Osteoblast (primary cell): ENCODE measurements around the gene HP1BP3. TPM values are rescaled to one million over a fixed set of nuclear protein-coding genes. Genes with fewer than 3 reads are reported as not detected.

Experiments used
- DNase-seq: peaks from one replicate; pipeline ENCODE4 v3.0.0; 2011; ENCODE audit warnings: low spot score, mixed read lengths; ENCODE audit not compliant: insufficient read length; ENCODE audit errors: missing footprints
- H2AFZ ChIP-seq: 2 replicates; pipeline ENCODE4 v1.6.0; 2011; ENCODE audit warnings: mild to moderate bottlenecking, low read length
- H3K27ac ChIP-seq: 2 replicates; pipeline ENCODE4 v1.5.1; 2011; ENCODE audit warnings: mild to moderate bottlenecking, low read depth, low read length, moderate library complexity
- H3K27me3 ChIP-seq: 2 replicates; pipeline ENCODE4 v1.6.0; 2012; ENCODE audit warnings: mild to moderate bottlenecking, control low read depth, inconsistent platforms, low read length, moderate library complexity; ENCODE audit not compliant: insufficient read depth
- H3K36me3 ChIP-seq: 2 replicates; pipeline ENCODE4 v1.5.1; 2011; ENCODE audit warnings: mild to moderate bottlenecking, low read length, control low read depth, moderate library complexity; ENCODE audit not compliant: insufficient read depth
- H3K4me1 ChIP-seq: 2 replicates; pipeline ENCODE4 v1.5.1; 2011; ENCODE audit warnings: mild to moderate bottlenecking, low read length, control low read depth, moderate library complexity; ENCODE audit not compliant: insufficient read depth
- H3K4me2 ChIP-seq: 2 replicates; pipeline ENCODE4 v1.6.0; 2011; ENCODE audit warnings: mild to moderate bottlenecking, low read length; ENCODE audit not compliant: insufficient read depth
- H3K4me3 ChIP-seq: fragments of 200-600 bp; sonication (generic); 3 replicates; pipeline ENCODE4 v1.5.1; 2012; ENCODE audit warnings: mild to moderate bottlenecking, low read length, inconsistent platforms; ENCODE audit not compliant: insufficient read depth
- H3K79me2 ChIP-seq: 2 replicates; pipeline ENCODE4 v1.6.0; 2012; ENCODE audit warnings: mild to moderate bottlenecking, low read length, control low read depth, inconsistent platforms; ENCODE audit not compliant: insufficient read depth
- H3K9me3 ChIP-seq: 2 replicates; pipeline ENCODE4 v1.5.1; 2011; ENCODE audit warnings: low read depth, low read length, control low read depth
- H4K20me1 ChIP-seq: 2 replicates; pipeline ENCODE4 v1.6.0; 2012; ENCODE audit warnings: mild to moderate bottlenecking, low read length, control low read depth; ENCODE audit not compliant: insufficient read depth
- total RNA-seq: library from RNA; depleted of rRNA; stranded (reverse); fragments of >200 nt; gene quantifications from 2 replicates; pipeline ENCODE4 v1.2.3, GENCODE V29; 2012
- TF ChIP-seq, protein P1 (sequence below): IDR thresholded peaks from 2 replicates; pipeline ENCODE4 v1.5.1; 2011; ENCODE audit warnings: mild to moderate bottlenecking, low read depth, low read length, moderate library complexity; ENCODE audit errors: extremely low read depth

The HP1BP3 gene
- total RNA-seq, 1 donor: 267 TPM

- H3K27ac ChIP-seq: no peak overlapping the region
- H3K4me1 ChIP-seq: no peaks in the 10 kb centered on the region
- no peak overlapping the region for H2AFZ ChIP-seq
- H3K4me3 ChIP-seq: no peak overlapping the region
- no peak for DNase-seq
- H3K9me3 ChIP-seq: no peaks in the 10 kb centered on the region
- no peaks in the 10 kb centered on the region for H4K20me1 ChIP-seq
- no peaks in the 10 kb centered on the region for H3K79me2 ChIP-seq
- no peak overlapping the region for H3K4me2 ChIP-seq
- H3K27me3 ChIP-seq: no peaks in the 10 kb centered on the region
- H3K36me3 ChIP-seq: peaks cover 24% of the 10 kb centered on the region
- TF ChIP-seq, protein P1, sequence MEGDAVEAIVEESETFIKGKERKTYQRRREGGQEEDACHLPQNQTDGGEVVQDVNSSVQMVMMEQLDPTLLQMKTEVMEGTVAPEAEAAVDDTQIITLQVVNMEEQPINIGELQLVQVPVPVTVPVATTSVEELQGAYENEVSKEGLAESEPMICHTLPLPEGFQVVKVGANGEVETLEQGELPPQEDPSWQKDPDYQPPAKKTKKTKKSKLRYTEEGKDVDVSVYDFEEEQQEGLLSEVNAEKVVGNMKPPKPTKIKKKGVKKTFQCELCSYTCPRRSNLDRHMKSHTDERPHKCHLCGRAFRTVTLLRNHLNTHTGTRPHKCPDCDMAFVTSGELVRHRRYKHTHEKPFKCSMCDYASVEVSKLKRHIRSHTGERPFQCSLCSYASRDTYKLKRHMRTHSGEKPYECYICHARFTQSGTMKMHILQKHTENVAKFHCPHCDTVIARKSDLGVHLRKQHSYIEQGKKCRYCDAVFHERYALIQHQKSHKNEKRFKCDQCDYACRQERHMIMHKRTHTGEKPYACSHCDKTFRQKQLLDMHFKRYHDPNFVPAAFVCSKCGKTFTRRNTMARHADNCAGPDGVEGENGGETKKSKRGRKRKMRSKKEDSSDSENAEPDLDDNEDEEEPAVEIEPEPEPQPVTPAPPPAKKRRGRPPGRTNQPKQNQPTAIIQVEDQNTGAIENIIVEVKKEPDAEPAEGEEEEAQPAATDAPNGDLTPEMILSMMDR: no peak
These were observed 36.7 kb upstream of the HP1BP3 start for GRCh38 chr1:20823845-20824244.

- H3K9me3 ChIP-seq: no peaks in the 10 kb centered on the region
- H3K36me3 ChIP-seq: peaks cover 22% of the 10 kb centered on the region
- no peaks in the 10 kb centered on the region for H3K79me2 ChIP-seq
- H3K4me1 ChIP-seq: no peaks in the 10 kb centered on the region
- no peaks in the 10 kb centered on the region for H3K27me3 ChIP-seq
- H3K27ac ChIP-seq: no peak overlapping the region
- TF ChIP-seq, protein P1: no peak
- no peaks in the 10 kb centered on the region for H4K20me1 ChIP-seq
- H3K4me2 ChIP-seq: no peak overlapping the region
- no peak overlapping the region for H3K4me3 ChIP-seq
- DNase-seq: no peak
- H2AFZ ChIP-seq: no peak overlapping the region
These were observed 34.4 kb upstream of the HP1BP3 start for GRCh38 chr1:20821466-20821865.

DNA sequence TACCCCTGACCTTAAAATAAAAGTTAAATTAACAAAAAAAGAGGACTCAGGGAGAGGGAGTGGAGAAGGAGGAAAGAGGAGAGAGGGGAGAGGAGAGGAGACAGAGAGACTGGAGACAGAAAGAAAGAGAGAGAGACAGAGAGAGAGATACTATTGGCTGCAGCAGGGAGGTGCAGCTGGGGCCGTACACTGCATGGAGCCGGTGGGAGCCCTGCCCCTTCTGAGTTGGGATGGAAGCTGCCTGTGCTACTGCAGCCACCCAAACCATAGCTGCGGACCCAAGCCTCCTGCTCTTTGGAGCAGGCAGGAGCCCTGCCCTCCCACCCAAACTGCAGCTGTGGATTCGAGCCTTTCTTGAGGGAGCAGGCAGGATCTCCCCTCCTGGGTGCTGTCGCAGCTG is 32.7 kb upstream of the HP1BP3 start:
- peaks cover 16% of the 10 kb centered on the region for H3K36me3 ChIP-seq
- DNase-seq: no peak

DNA sequence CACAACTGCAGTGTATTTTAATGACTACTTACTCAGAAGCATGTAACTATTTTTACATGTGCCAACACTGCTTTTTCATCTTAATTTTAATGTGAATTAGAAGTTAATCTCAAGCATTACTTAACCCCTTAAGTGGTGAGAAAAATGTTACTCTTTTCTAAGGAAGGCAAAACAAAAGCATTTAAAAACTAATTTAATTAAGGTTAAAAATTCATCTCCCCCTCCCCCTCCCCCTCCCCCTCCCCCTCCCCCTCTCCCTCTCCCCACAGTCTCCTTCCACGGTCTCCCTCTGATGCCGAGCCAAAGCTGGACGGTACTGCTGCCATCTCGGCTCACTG is 27.4 kb upstream of the HP1BP3 start:
- H3K9me3 ChIP-seq: no peaks in the 10 kb centered on the region
- H3K79me2 ChIP-seq: no peaks in the 10 kb centered on the region
- H4K20me1 ChIP-seq: no peaks in the 10 kb centered on the region
- no peaks in the 10 kb centered on the region for H3K27me3 ChIP-seq
- H3K4me3 ChIP-seq: no peak overlapping the region
- H3K4me1 ChIP-seq: peaks cover 4% of the 10 kb centered on the region
- TF ChIP-seq, protein P1: no peak
- H3K27ac ChIP-seq: no peak overlapping the region
- no peak overlapping the region for H2AFZ ChIP-seq
- DNase-seq: peak; percentile 84
- H3K36me3 ChIP-seq: peaks cover 16% of the 10 kb centered on the region
- H3K4me2 ChIP-seq: no peak overlapping the region

More for the DNA sequence above, 32.7 kb upstream of the HP1BP3 start:
- H3K79me2 ChIP-seq: no peaks in the 10 kb centered on the region
- TF ChIP-seq, protein P1: no peak
- H3K4me1 ChIP-seq: no peaks in the 10 kb centered on the region
- H3K27me3 ChIP-seq: no peaks in the 10 kb centered on the region
- H3K27ac ChIP-seq: no peak overlapping the region
- H2AFZ ChIP-seq: no peak overlapping the region
- H3K9me3 ChIP-seq: no peaks in the 10 kb centered on the region
- H4K20me1 ChIP-seq: no peaks in the 10 kb centered on the region
- no peak overlapping the region for H3K4me2 ChIP-seq
- no peak overlapping the region for H3K4me3 ChIP-seq
